Caco-2 (cell line): ENCODE measurements around the gene RNGTT. TPM values are rescaled to one million over a fixed set of nuclear protein-coding genes. Genes with fewer than 3 reads are reported as not detected.

Experiments
- BruUV-seq: library from RNA; stranded (reverse); fragments of 400-500 nt; replicated peaks from 2 replicates; lab custom pipeline; 2021; lab: Mats Ljungman, UMichigan
- CTCF ChIA-PET: fragments of 300-600 bp; sonication (Branson Sonifier 250); formaldehyde crosslinking; loops from one replicate; lab custom pipeline; 2022; ENCODE audit warnings: antibody characterized with exemption; lab: Charles Lee
- POLR2A ChIA-PET: fragments of 300-600 bp; sonication (Branson Sonifier 250); formaldehyde crosslinking; loops from one replicate; lab custom pipeline; 2022; ENCODE audit warnings: antibody characterized with exemption; lab: Charles Lee
- DNase-seq, 2 experiments: peaks; one replicate each; pipeline versions ENCODE4 v3.0.0 to v3.0.0-alpha.2; 2020 to 2022
- H3K27me3 ChIP-seq: replicated peaks from 2 replicates; pipeline ENCODE4 v1.6.0; 2011; ENCODE audit warnings: low read length; ENCODE audit not compliant: control insufficient read depth, insufficient read depth
- H3K36me3 ChIP-seq: 2 replicates; pipeline ENCODE4 v1.5.1; 2011; ENCODE audit warnings: low read length; ENCODE audit not compliant: control insufficient read depth, insufficient read depth
- H3K4me1 ChIP-seq: fragments of 250-450 bp; sonication (Bioruptor Pico); 2 replicates; pipeline ENCODE4 v1.5.1; 2020; ENCODE audit warnings: mild to moderate bottlenecking
- H3K4me3 ChIP-seq: 2 replicates; pipeline ENCODE4 v1.5.1; 2011; ENCODE audit warnings: low read depth, mild to moderate bottlenecking, control low read depth, low read length
- H3K9me3 ChIP-seq: fragments of 250-450 bp; sonication (Bioruptor Pico); 2 replicates; pipeline ENCODE4 v1.5.1; 2020; ENCODE audit warnings: mild to moderate bottlenecking, moderate library complexity
- H3K27ac Mint-ChIP-seq: one replicate; pipeline ENCODE4 v1.8.0; 2022; ENCODE audit warnings: mixed read lengths; ENCODE audit not compliant: unreplicated experiment
- H3K27me3 Mint-ChIP-seq: one replicate; pipeline ENCODE4 v1.8.0; 2022; ENCODE audit warnings: mixed read lengths; ENCODE audit not compliant: insufficient read depth, unreplicated experiment
- H3K36me3 Mint-ChIP-seq: one replicate; pipeline ENCODE4 v1.8.0; 2022; ENCODE audit warnings: mild to moderate bottlenecking, mixed read lengths; ENCODE audit not compliant: insufficient read depth, unreplicated experiment
- H3K4me1 Mint-ChIP-seq: one replicate; pipeline ENCODE4 v1.8.0; 2022; ENCODE audit warnings: low read depth, mixed read lengths; ENCODE audit not compliant: unreplicated experiment
- H3K4me3 Mint-ChIP-seq: one replicate; pipeline ENCODE4 v1.8.0; 2022; ENCODE audit warnings: mild to moderate bottlenecking, moderate library complexity, mixed read lengths; ENCODE audit not compliant: unreplicated experiment
- H3K9me3 Mint-ChIP-seq: one replicate; pipeline ENCODE4 v1.8.0; 2022; ENCODE audit warnings: mixed read lengths; ENCODE audit not compliant: unreplicated experiment
- intact Hi-C: fragments of 100-400 bp; cut with micrococcal nuclease; formaldehyde crosslinking; loops from one replicate; pipeline ENCODE4 v1.10.0; 2022; ENCODE audit not compliant: unreplicated experiment
- total RNA-seq: library from RNA; stranded (reverse); gene quantifications from 2 replicates; pipeline ENCODE4 v1.2.3, GENCODE V29; 2022
- TF ChIP-seq, protein P1 (sequence below), 2 experiments: fragments of 200-600 bp in 1 of 2; IDR thresholded peaks; 1 replicate in 1 of 2; 2 replicates in 1 of 2; pipeline versions ENCODE4 v1.5.1 to v1.8.0; 2011 to 2022; ENCODE audit warnings: antibody characterized with exemption in 1 of 2, control low read depth in 1 of 2, inconsistent platforms in 1 of 2, low read depth in 1 of 2, low read length in 1 of 2, mild to moderate bottlenecking in 1 of 2, moderate library complexity in 1 of 2; ENCODE audit not compliant: insufficient read depth in 1 of 2, severe bottlenecking in 1 of 2, unreplicated experiment in 1 of 2

Gene RNGTT
- total RNA-seq, 1 experiment from 2014 or later = 17.7 TPM

- POLR2A ChIA-PET = no interaction called here
- H3K27ac Mint-ChIP-seq = no peak overlapping the region
- H3K27me3 Mint-ChIP-seq = no peaks in the 10 kb centered on the region
Measured at GRCh38 chr6:88705601-88706000, 257.8 kb downstream of the RNGTT start.

GRCh38 chr6:88704980-88705379, 258.4 kb downstream of the RNGTT start:
- no peaks in the 10 kb centered on the region for H3K36me3 ChIP-seq
- Mint-ChIP-seq H3K27me3 (no peaks in the 10 kb centered on the region), H3K4me3 (no peak overlapping the region), H3K9me3 (peaks cover 5% of the 10 kb centered on the region), H3K4me1 (no peaks in the 10 kb centered on the region), H3K36me3 (no peaks in the 10 kb centered on the region), H3K27ac (no peak overlapping the region)
- no peaks in the 10 kb centered on the region for H3K27me3 ChIP-seq
- intact Hi-C loops = no loop called here
- no peaks in the 10 kb centered on the region for H3K9me3 ChIP-seq
- DNase-seq = no peak
- no TSS peak for BruUV-seq
- ChIA-PET POLR2A (no interaction called here), CTCF (no interaction called here)
- TF ChIP-seq, protein P1, sequence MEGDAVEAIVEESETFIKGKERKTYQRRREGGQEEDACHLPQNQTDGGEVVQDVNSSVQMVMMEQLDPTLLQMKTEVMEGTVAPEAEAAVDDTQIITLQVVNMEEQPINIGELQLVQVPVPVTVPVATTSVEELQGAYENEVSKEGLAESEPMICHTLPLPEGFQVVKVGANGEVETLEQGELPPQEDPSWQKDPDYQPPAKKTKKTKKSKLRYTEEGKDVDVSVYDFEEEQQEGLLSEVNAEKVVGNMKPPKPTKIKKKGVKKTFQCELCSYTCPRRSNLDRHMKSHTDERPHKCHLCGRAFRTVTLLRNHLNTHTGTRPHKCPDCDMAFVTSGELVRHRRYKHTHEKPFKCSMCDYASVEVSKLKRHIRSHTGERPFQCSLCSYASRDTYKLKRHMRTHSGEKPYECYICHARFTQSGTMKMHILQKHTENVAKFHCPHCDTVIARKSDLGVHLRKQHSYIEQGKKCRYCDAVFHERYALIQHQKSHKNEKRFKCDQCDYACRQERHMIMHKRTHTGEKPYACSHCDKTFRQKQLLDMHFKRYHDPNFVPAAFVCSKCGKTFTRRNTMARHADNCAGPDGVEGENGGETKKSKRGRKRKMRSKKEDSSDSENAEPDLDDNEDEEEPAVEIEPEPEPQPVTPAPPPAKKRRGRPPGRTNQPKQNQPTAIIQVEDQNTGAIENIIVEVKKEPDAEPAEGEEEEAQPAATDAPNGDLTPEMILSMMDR (IDR thresholded peaks at IDR 0.05; ENCODE audit: insufficient read depth in 1 of 2, low read depth in 1 of 2, low read length in 1 of 2, severe bottlenecking in 1 of 2, unreplicated experiment in 1 of 2) = no peak
- H3K4me3 ChIP-seq = no peak overlapping the region
- H3K4me1 ChIP-seq = no peaks in the 10 kb centered on the region

More at GRCh38 chr6:88705601-88706000, 257.8 kb downstream of the RNGTT start:
- H3K36me3 ChIP-seq = no peaks in the 10 kb centered on the region
- H3K4me1 ChIP-seq = no peaks in the 10 kb centered on the region
- H3K4me3 ChIP-seq = no peak overlapping the region
- Mint-ChIP-seq H3K9me3 (peaks cover 5% of the 10 kb centered on the region), H3K4me1 (no peaks in the 10 kb centered on the region), H3K4me3 (no peak overlapping the region), H3K36me3 (no peaks in the 10 kb centered on the region)
- CTCF ChIA-PET = no interaction called here
- H3K27me3 ChIP-seq = no peaks in the 10 kb centered on the region
- H3K9me3 ChIP-seq = no peaks in the 10 kb centered on the region
- intact Hi-C loops = no loop called here
- no peak for DNase-seq
- TF ChIP-seq, protein P1 (IDR thresholded peaks at IDR 0.05; ENCODE audit: insufficient read depth in 1 of 2, low read depth in 1 of 2, low read length in 1 of 2, severe bottlenecking in 1 of 2, unreplicated experiment in 1 of 2) = no peak
- BruUV-seq = no TSS peak

GRCh38 chr6:88702956-88703556, 260.4 kb downstream of the RNGTT start:
- no peaks in the 10 kb centered on the region for H3K4me1 Mint-ChIP-seq
- H3K27ac Mint-ChIP-seq = no peak overlapping the region
- H3K27me3 ChIP-seq = no peaks in the 10 kb centered on the region
- TF ChIP-seq, protein P1 (IDR thresholded peaks at IDR 0.05; ENCODE audit: insufficient read depth in 1 of 2, low read depth in 1 of 2, low read length in 1 of 2, severe bottlenecking in 1 of 2, unreplicated experiment in 1 of 2) = no peak
- no peak overlapping the region for H3K4me3 ChIP-seq
- no peaks in the 10 kb centered on the region for H3K36me3 Mint-ChIP-seq
- no peaks in the 10 kb centered on the region for H3K36me3 ChIP-seq
- no peaks in the 10 kb centered on the region for H3K27me3 Mint-ChIP-seq
- ChIA-PET CTCF (no interaction called here), POLR2A (no interaction called here)
- H3K9me3 Mint-ChIP-seq = peaks cover 5% of the 10 kb centered on the region
- H3K4me3 Mint-ChIP-seq = no peak overlapping the region
- intact Hi-C loops = no loop called here
- no peak for DNase-seq
- no peaks in the 10 kb centered on the region for H3K9me3 ChIP-seq
- BruUV-seq = no TSS peak
- no peaks in the 10 kb centered on the region for H3K4me1 ChIP-seq
